GM18861 (cell line): ENCODE data around the gene NOL11.
"Not testable (repeated sequence)": the region's sequence is repeated elsewhere in the genome, so short reads cannot be mapped to it uniquely, and the experiment has no call there.

Experiments
- ATAC-seq: cut with Tn5 transposase; IDR thresholded peaks from one replicate; pipeline ENCODE4 v1.9.1; 2021; ENCODE audit not compliant: unreplicated experiment

NOL11 gene

GRCh38 chr17:67717624-67718324, at the start of gene NOL11:
NOL11 (plus strand) TSS chr17:67717936; CDS start chr17:67717948, 12 bp downstream.
- peak; percentile 87 for ATAC-seq

GRCh38 chr17:67671493-67671892, 46.2 kb upstream of the NOL11 start:
- no peak for ATAC-seq

DNA sequence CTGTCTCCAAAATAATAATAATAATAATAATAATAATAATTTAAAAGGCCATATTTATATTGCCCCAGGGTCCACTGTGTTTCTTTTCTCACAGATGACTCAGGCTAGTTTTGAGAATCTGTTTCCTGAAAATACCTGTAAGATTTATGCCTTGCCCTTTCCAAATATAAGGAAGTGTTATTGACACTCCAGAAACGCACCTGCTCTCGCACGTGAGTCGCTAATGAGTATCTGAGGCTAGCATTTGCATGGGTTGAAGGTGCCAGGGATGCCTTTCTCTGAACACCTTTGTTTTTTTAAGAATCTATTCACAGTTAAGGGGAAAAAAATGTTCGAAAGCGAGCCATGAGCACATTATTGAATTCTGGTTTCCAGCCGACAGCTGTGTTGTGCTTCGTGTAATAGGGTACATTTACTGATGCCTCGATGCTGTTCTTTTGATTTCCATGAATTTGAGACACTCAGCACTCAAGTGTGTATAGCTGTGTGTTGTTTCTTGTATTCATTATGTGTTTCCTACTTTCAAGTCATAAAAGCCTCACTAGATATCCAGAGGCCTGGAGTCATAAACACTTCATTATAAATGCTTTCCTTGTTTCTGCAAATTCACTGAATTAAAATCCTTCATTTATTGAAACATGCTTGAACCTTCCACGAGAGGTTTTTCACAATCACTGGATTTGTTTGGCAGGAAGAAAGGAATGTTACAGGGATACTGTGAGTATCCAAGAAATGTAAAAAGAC, 45.0 kb upstream of the NOL11 start:
- ATAC-seq, result no peak

DNA sequence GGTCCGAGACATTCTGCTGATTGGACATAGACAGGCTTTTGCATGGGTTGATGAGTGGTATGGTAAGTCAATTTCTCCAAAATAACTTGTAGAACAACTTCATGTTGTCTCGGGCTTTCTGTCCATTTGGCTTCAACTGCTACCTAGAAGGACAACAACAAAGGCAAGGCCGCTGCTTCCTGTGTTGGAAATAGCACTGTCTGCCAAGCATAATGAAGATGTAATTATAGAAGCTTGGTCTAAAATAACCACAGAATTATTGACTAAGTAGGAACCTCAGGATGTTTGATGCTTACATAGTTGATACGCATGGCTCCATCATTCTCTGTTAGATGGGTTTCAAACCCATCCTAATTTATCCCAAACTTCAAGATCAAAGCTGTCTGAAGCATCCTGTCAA, 42.3 kb upstream of the NOL11 start:
- ATAC-seq, result no peak

DNA sequence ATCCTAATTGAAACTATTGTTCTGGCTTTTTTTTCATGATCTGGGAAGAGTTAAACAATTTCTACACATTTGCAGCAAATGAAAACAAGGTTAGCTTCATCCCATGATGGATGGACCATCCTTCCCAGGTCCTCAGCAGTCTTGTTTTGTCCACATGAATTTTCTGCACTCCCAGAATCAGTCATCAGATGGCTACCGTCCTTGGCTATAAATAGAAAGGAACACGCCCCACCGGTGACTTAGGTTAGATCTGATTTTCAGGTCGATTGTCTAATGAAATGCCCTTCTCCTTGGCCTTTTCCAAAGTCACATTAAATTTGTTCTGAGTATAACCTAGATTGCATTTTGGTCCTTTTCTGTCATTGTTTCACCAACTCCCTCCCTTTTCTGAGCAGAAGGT, 41.4 kb upstream of the NOL11 start:
- ATAC-seq, result no peak

- no peak for ATAC-seq
Measured at GRCh38 chr17:67678414-67678813, 39.3 kb upstream of the NOL11 start.

- ATAC-seq, result no peak
Measured at GRCh38 chr17:67679225-67679624, 38.5 kb upstream of the NOL11 start.

GRCh38 chr17:67679721-67680120, 38.0 kb upstream of the NOL11 start:
- ATAC-seq, result no peak

DNA sequence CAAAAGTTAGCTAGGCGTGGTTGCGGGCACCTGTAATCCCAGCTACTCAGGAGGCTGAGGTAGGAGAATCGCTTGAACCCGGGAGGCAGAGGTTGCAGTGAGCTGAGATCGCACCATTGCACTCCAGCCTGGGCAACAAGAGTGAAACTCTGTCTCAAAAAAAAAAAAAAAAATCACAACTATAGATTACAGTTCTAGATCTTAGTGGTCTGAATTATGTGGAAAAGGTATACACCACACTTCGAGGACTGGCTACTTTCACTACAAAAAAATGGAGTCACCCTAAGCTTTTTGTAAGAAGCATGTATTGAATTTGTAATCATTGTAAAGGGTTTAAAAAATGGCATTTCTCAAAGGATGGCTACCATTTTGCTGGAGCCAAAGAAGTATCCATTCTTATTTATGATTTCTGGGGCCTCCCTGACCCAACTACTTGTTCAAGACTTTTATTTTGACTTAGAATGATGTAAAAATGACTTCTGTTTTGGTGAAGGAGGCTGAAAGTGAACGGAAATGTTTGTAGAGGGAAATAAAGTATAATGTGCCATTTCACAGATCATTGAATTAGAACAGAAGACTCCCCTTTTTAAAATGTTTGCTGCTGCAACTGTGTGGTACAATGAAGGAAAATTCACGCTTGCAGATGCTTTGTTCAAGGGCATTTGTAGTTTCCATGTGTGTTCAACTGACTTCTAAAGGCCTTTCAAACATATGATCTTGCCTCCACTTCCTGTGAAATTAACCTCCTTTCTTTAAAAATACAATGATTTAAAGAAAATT, 37.1 kb upstream of the NOL11 start:
- ATAC-seq, result no peak

DNA sequence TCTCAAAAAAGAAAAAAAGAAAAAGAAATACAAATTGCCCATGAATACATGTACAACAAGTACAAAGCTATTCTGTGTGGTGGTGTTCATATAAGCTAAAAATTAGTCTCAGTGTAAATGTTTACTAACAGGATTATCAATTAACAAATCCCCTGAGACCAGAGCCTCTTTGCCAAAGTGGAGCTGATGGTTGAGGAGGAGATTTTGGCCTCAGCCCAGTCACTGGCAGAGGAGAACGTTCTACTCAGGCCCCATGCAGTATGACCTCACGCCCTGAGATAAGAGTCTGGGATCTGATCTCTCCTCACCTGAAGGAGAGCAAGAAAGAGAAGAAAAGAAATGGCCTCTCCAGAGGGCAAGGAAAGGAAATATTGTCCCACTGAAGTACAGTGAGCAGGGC, 35.5 kb upstream of the NOL11 start:
- ATAC-seq, result no peak

- ATAC-seq, result no peak
Measured at GRCh38 chr17:67685351-67685750, 32.4 kb upstream of the NOL11 start.

- ATAC-seq, result no peak
Measured at GRCh38 chr17:67686241-67686640, 31.5 kb upstream of the NOL11 start.

DNA sequence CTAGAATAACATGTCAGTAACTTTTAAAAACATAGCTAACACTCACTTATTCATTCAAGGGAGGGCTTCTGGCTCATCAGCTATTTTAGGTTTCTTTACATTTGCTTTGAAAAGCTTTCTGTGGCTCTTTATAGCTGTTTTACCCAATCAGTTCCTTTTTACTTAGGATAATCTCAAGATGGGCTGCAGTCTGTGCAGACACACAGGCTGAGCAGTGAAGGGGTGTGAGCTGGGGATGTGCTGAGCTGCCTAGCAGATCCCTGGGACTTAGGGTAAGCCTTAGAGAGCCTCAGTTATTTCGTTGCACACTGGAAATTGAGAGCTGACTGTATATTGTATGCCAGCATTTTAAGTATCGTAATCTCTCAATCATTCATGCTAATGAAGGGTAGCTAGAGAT, 30.2 kb upstream of the NOL11 start:
- no peak for ATAC-seq

- no peak for ATAC-seq
Measured at GRCh38 chr17:67689534-67690177, 28.1 kb upstream of the NOL11 start.

DNA sequence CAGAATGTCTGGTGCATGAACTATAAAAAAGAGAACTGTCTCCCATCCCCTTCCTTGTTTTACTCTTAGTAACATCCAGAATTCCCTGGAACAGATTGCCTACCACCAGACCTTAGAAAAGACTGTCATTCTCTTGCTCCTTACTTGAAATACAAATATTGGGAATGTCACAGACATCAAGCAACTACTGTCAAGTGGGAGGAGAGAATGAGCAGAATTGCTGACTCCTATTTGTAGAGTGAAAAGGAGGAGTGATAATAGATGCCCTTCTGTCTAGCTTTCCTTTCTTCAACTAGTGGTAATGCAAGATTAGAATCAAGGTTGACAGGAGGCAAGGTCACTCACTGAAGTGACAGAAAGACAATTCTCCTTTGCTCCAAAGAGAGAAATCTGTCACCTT, 23.9 kb upstream of the NOL11 start:
- ATAC-seq, result no peak

DNA sequence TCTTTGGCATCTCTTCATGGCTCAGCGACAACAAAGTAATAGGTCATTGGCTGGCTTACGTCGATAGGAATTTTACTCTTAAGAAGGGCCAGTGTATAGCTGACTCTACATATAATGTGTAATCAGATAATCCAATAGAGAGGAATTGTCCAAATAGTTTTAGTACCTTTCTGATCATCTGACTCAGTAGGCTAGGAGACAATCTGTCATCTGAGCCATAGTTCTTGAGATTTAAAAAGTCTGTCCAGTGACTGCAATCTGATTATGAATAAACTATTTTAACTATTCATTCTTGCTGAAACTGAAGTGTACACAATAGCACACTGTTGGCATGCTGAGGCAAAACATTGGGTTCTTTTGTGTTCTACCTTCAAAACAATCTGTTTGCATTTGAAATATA, 21.4 kb upstream of the NOL11 start:
- ATAC-seq, result no peak

DNA sequence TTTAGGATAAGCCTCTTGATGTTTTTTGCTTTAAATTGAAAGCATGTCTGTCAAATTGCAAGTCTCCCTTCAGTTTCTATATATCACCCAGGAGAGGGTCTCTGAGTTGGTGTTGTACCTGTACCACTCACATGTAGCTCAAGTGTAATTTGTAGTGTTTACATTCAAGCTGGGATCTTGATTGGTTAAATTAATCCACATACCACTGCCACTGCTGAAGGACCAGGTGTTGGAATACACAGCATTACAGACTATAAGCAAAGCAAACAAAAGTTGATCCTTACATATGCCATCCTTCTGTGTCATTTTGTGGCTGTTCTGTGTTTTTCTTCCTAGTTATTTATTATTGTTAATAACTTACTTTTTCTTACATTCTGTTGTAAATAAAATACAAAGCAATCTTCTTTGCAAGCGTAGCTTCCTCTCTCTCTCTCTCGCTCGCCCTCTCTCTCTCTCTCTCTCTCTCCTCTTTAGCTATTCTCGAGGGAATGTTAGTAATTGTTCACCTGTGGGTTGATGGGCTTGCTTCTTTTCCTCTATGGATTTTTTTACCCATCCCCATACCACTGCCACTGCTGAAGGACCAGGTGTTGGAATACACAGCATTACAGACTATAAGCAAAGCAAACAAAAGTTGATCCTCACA, 20.8 kb upstream of the NOL11 start:
- no peak for ATAC-seq

- no peak for ATAC-seq
Measured at GRCh38 chr17:67700037-67700724, 17.6 kb upstream of the NOL11 start.

- no peak for ATAC-seq
Measured at GRCh38 chr17:67700725-67701119, 17.0 kb upstream of the NOL11 start.

- not testable (repeated sequence) for ATAC-seq
Measured at GRCh38 chr17:67702861-67703260, 14.9 kb upstream of the NOL11 start.
